Activated CD4-positive, CD25-positive, alpha-beta regulatory T cell treated with anti-CD3 and anti-CD28 coated beads, Interleukin-2, amount 50 U/mL, for 72 hours (primary cell): ENCODE data around the gene GABBR2.
A peak's percentile ranks its signal among the peaks of the same experiment; 100 is the strongest.
"Not testable (repeated sequence)": the region's sequence is repeated elsewhere in the genome, so short reads cannot be mapped to it uniquely, and the experiment has no call there.

Experiments used
- DNase-seq: peaks from one replicate; pipeline ENCODE4 v3.0.0; 2021

GABBR2 gene

DNA sequence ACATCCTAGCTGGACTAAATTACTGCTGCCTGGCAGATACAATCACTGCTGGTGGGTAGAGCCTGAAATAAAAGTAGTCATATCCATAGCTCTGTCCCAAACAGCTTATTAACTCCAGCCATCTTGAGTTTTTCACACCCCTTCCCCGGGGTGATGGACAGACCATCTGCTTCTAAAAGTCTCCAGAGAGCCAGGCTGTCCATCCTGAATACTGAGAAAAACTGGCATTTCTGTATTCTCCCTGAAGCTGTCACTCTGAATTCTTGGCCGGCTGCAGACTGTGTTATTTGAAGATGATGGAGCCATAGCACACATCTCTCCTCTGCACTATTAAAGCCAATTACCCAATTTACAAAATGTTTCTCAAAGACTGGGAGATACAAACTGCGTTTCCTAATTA is 118.6 kb downstream of the GABBR2 start:
- no peak for DNase-seq

DNA sequence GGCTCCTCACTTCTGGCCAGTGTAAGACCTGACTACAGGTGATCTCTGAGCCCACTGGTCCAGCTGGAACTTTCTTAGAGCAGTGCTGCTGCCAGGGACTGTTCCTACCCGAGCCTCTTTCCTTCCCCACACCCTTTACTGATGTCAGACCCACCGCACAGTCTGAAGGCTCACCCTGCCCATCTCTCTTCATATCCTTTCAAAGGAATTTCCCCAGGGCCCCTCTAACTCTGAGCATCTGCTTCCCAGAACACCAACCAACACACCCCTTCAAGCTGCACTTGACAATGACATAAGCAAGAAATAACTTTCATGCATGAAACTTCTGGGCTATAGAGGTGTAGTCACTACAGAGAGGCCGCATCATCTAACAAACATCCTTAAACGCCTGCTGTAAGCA is 119.6 kb downstream of the GABBR2 start:
- DNase-seq, result no peak

DNA sequence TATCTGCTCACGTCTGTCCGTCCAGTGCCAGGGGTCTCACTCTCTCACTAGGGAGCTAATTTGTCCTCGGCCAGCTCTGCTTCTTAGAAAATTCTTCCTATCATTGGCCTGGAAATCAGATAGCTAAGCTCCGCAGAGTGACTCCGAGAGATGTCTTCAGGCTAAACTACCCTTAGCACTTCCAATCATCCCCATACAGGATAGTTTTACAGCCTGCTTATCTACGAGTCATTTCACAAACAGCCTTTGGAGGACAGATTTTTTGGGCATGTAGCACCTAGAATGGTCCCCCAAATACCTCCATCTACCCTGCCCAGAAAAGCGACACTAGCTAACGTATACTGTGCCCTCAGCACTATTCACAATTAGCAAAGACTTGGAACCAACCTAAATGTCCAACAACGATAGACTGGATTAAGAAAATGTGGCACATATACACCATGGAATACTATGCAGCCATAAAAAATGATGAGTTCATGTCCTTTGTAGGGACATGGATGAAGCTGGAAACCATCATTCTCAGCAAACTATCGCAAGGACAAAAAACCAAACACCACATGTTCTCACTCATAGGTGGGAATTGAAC is 123.8 kb downstream of the GABBR2 start:
- not testable (repeated sequence) for DNase-seq

DNA sequence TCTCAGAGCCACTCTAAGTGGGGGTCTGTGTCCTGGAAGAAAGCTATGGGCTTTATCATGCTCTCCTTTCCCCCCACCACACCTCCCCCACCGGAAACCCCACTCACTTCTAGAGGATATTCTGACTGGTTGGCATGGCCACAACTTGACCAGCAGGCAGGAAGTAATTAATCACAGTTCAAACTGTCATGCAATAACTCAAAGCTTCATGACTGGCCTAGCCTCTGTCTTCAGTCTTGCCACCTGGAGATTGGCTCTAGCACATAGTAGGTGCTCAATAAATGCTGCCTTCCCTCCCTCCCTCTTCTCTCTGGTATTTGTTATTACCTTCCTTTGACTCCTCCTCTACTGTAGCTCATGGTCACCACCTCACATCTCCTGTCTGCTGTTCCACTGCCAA is 124.7 kb downstream of the GABBR2 start:
- no peak for DNase-seq

DNA sequence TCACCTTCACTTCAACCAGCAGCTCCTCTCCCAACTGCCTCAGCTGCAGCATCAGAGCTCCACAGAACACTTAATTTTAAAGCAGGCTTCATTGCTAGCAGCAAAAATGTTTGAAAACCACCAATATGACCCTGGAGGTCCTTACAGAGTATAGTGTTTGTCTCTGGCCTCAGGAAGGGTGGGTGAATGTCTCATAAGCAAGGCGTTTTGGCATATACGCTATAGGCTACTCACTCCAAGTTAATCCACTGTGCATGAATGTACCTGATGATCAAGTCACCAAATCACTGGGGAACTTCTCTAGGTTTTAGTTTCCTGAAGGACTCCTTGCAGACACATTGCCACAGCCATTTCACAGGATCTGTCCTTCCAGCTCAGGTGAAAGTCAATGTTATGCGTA is 125.3 kb downstream of the GABBR2 start:
- DNase-seq, result no peak

DNA sequence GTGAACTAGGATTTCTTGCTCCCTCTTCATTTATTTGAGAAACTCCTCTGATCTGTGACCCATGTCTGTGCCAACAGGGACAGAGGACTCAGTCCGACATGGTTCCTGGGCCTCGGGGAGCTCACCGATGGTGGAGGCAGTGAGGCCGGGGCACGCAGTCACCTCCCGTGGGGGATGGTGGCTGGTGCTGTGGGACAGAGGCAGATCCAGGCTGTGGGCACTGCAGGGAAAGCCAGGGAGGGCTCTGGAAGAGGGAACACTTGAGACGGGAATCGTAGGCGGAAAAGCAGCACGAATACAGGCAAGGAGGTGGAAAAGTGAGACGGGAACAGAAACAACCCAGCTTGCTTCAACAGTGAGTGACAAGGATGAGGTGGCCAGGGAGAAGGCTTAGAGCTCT is 127.8 kb downstream of the GABBR2 start:
- no peak for DNase-seq

DNA sequence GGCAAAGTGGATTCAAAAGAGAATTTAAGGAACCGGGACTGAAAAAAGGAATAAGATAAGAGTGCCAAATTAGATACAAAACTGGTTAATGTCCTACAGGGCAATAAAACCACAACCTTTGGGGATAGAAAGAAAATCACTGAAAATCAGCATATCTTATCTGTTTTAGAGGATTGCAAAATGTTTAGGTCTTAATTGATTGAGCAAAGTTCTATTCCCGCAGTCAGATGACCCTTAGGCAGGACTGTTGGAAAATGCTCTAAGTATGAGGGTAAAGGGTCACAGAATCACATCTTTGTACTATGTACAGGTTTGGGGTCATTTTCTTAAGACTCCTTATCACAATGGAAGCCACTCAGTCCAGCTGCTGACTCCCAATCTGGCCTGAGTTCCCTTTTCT is 129.0 kb downstream of the GABBR2 start:
- DNase-seq, result no peak

DNA sequence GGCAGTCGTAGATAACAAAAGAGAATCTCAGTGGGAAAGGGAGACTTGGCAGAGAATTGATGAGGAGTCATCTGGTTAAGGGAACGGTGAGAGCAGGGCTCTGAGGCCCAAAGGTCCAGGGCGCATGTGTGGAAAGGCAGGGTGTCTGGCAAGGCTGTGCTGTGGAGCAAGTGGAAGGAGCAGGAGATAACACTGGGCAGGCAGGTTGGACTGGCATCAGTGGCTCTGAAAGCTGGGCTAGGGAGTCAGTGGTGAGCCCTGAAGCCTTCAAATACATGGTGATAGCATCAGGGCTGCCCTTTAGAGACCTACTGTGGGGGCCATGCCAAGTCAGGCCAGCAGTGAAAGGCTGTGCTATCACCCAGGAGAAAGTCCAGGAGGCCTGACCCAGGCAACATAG is 131.3 kb downstream of the GABBR2 start:
- no peak for DNase-seq

DNA sequence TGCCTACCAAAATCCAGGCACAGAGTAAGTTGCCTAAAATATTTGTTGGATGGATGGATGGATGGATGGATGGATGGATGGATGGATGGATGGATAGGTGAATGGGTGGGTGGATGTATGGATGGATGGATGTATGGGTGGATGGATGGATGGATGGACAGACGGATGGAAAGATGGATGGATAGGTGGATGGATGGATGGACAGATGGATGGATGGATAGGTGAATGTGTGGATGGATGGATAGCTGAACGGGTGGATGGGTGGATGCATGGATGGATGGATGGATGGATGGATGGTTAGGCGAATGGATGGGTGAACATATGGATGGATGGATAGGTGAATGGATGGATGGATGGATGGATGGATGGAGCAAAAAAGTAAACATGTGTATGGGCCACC is 131.9 kb downstream of the GABBR2 start:
- DNase-seq, result no peak

DNA sequence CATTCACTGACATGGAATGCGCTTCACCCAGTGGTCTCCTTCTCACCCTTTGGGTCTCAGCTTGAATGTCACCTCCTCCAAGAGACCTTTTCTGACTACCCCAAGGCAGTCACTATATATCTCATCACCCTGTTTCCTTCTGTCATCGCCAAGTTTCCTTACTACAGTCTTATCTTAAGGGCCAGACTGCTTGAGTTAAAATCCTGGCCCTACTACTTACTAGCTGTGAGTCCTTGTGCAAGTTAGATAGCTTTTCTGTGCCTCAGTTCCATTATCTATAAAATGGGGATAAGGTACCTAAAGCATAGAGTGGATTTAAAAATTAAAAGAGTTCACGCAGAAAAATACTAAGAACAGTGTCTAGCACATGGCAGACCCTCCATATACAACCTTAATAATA is 132.4 kb downstream of the GABBR2 start:
- DNase-seq, result no peak

DNA sequence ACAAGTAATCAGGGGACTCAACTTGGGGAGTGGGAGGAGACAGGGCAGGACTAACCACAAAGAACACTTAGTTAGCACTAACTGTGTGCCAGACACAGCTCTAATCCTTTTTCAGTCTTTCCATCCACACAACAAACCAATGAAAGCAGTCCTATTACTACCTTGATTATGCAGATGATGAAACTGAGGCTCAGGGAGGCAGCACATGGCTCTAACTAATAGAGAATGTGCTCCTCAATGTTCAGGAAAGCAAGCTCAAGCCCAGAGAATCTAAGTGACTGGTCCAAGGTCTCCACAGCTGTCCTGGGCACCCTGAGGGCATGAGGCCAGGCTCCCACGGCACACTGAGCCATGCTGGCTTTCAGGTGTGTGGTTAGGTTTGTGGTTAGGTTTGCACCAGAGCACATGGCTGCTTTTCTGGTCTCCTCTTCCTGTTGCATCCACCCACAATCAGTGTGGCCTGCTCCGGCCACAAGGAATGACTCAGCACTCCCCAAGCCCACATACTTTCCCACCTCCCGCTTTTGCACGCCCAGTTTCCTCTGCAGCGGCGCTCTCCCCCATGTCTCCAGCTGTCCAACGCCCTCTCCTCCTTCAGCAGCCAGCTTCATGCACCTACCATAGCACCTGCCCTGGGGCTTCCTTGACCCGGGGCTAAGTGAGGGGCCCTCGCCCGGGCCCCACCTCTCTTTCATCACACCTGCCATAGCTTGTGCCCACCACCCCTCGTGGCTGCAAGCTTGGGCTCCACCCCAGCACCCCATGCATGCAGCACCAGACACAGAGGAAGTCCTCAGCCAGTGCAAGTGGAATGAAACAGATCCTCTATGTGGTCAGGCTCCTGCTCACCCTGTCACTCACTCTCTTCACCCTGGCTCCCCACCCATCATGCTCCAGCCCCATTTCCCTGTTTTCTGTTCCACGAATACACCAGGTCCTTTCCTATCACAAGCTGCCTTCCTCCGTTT is 133.1 kb downstream of the GABBR2 start:
- peak; percentile 34 for DNase-seq

DNA sequence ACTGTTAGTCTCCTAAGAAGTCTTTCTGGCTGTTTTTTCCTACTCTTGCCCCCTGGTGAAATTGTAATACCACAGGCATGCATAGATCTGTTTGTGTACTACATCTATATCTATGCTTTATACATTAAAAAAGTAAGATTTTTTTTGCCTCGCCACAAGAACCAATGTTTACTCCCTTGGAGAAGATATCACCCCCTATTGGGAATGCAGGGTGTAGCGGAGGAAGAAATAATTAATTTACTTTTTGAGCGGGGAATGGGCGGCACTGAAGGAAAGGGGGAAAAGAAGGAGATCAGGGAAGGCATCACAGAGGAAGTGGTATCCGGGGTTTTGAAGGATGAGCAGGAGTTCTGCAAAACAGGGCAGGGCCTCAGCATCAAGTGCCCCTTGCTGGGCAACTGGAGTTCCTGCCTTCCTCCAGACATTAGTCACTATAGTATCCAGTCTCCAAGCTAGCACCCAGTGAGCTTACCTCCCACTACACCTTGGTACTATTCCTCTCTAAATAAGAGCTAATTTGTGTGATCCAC is 134.9 kb downstream of the GABBR2 start:
- DNase-seq, result no peak

DNA sequence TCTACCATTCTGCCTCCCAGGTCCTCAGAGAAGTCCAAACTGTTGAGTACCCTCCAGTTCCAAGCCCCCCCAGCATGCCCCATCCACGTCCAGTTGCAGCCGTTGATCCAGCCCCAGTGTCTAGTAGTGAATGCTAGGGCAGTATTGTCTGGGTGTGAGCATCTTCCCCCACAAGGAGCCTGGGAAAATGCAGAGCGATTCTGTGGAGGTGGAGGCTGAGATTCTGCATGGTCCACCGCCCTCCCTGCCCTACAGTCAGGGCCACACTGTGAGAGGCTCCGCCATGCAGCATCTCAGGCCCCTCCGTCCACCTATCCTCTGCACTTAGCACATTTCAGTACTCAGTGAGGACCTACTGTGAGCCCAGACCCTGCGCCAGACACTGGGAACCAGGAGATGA is 135.9 kb downstream of the GABBR2 start:
- no peak for DNase-seq

DNA sequence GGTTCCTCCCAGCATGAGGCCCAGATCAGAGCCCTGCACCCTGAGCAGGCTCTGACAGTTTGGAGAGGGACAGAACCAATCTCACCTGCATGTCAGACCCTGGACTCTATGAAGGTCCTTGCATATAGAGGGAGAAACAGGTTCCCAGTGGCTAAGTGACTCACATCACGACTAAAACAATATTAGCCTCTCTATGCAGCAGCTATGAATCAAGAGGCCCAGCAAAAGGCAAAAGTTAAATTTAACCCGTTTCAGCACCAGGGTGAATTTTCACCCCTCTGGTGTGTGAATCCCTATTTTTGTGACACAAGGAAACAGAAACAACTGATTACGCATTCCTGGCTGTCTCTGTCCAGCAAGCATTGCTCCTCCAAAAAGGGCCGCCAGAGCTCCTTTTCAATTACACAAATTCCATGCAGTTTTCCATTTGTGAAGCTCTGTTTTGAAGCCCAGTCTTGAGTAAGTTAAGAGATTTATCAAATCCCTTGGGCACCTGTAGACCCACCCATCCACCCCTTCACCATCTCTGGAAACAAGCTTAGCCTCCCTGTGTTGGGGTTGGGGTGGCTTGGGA is 136.6 kb downstream of the GABBR2 start:
- DNase-seq, result no peak

DNA sequence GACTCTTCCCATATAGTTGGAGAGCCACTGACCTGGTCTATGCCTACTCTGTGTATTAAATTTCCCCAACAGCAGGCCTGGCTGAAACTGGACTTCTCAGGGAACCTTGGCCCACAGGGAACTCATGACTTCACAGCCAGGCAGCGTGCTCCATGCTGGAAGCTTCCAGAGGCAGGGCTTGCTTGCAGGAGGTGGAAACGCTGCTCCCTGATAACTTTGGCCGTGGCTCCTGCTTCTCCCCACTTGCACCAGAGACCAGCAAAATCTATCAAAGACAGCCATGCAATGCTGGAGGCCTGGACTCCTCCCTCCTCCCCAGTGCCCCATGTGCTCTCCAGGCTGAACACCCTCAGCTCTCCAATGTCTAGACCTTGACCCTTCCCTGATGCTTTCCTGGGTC is 137.1 kb downstream of the GABBR2 start:
- DNase-seq, result no peak

DNA sequence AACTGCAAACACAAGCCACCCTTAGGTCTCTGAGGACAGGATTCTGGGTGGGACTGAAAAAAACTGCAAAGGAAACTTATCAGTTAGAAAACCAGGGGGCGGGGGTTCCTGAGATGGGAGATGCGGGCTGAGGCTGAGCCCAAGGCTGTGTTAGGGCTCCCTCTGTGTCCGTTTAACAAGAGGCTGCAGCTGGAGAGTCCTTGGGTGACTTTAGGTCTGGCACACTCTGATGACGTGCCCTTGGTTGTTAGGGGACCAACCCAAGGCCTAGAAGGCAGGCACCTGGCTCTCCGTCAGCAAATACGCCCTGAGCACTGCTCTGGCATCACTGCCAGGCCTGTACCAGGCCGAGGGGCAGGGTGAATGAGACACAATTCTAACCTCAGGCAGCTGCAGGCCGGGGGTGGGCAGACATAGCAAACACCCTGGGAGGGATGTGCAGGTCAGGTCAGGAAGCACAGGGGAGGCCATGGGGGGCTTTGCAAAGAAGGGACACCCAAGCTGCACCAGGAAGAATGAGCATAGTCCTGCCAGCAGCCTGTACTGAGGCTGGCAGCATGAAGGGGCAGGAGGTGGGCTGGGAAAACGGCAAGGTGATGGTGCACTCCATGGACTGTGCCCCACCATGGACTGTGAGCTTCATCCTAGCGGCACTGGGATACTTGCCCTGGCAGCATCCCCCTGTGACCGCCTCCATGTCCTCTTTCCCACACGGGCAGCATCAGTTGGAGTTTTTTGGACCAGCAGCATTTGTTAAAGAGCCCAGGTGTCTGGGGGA is 137.9 kb downstream of the GABBR2 start:
- DNase-seq, result no peak

DNA sequence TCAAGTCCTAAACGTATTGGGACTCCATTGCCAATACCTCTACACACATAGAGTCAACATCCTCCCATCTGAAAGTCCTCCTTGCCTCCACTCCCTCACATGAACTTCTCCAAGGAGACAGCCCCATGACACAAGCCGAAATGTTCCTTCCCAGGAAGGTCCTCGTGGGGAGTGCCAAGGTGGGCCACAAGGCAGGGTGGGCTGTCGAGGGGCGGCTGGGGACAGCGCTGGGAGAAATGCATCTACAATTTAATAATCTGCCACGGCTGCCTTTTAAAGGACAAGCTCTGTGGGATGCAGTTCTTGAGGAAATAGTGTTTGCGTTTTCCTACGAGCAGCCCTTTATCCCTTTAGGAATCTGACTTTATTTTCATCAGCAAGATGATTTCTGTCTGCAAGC is 138.7 kb downstream of the GABBR2 start:
- DNase-seq, result no peak

DNA sequence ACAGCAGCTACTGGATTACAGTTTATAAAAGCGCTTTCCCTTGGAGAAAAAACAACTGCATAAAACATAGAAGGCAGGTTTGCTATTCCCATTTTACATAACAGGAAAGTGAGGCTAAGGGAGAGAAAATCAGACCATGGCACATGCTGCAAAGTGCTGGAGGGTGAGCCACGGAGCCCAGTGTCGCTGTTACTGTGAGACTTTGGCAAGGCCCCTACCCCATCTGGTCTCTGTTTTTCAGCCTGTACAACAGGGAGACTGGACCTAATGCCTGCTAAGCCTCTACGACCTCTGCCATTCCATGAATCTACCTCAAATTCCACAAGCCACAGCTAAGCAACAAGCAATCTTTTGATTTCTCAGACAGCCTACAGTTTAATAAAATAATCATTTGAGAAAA is 139.2 kb downstream of the GABBR2 start:
- no peak for DNase-seq

DNA sequence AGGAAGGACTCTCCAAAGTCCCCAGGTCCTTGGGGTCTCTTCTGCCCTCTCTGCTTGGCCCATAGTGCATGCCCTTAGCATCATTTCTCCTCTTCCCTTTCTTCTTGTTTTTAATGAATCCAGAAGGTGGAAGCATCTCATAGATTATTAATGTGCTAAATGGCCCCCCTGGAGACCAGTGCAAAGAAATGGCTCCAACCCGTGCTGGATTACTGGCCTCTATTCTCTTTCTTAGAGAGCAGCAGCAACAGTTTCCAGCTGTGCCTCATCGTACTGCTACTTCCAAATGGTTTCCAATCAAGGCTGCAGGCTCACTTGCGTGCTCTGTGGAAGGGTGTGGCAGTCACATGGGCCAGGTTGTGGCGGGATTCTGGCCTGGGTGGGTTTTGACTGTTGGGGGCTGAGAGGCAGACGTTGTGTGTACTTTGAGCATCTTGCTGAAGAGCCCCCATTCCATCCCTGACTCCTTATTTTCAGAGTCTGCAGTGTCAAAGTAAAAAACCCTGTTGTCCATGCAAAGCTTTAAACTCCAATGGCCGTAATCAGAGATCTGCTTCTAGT is 139.7 kb downstream of the GABBR2 start:
- no peak for DNase-seq

DNA sequence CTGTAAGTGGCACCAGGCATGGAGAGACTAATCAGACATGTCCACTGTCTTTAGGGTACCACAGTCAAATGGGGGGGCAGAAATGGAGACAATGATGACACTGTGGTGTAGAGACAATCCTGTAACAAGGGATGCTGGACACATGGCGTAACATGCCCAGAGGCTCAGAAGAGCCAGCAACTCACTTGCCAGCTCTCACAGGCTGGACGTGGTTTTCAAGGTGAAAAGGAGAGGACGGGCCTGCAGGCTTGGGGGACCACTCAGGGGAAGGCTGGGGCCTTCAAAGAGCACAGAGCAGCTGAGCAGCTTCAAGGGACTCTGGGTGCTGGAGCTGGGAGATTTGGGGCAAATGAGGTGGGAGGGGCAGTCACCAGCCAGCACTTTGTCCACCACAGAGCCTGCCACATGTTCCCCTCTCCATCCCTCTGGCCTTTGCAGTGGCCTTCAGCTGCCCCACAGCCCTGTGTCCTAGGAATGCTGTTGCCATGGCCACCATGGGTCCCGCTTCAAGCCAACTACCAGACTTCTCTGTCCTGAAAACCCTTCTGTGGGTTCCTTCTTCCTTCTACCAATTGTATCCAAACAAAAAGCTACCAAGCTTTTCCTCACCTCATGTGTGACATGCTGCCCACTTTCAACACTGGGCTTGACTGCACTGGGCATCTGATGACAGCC is 140.4 kb downstream of the GABBR2 start:
- no peak for DNase-seq

DNA sequence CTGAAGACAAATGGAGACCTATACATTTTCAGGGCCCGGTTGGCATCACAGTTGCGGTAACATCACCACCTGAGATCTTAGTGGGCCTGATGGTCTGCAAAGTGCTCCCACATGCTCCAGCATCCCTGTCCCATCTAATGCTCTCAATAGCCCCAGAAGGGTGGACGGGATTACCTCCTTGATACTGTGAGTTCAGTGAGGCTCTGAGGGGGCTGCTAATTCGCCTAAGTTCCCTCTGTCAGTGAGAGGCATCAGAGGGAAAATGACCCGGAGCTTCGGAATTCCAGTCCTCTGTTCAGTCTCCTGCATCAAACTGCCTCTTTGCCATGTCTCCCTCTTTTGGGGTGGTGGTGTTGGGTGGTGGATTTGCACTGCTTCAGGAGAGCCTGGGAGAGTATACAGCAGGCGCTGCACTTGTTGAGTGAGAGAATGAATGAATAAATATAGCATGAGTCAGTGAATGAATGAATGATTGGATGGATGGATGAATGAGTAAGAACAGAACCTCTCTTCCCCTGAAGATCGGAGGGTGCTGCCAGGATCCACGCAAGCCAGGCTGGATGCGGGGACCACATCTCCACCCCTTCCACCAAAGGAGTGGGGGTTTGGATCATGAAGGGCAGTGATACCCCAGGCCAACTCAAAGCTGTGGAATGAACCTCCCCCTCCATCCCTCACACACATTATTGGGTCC is 141.0 kb downstream of the GABBR2 start:
- no peak for DNase-seq
